GM18526 (cell line): Measurements from ENCODE around the gene STAMBP.
"Not testable (repeated sequence)": the region's sequence is repeated elsewhere in the genome, so short reads cannot be mapped to it uniquely, and the experiment has no call there.

Experiments
- POLR2A ChIP-seq: IDR thresholded peaks from 3 replicates; pipeline ENCODE4 v1.6.1; 2011; ENCODE audit not compliant: insufficient read length; ENCODE audit errors: extremely low read depth

The STAMBP gene

GRCh38 chr2:73828818-73829570, at the start of gene STAMBP:
Gene STAMBP (plus strand): TSS chr2:73828961. CDS start chr2:73830857, 1,896 bp downstream.
- peak; percentile 71 for TF ChIP-seq POLR2A

- peak; percentile 80 for TF ChIP-seq POLR2A
Measured at GRCh38 chr2:73779467-73780236, 49.1 kb upstream of the STAMBP start, which contains the start of gene DUSP11. Gene DUSP11 (minus strand): TSS chr2:73780103. CDS start chr2:73779974, 129 bp downstream.

GRCh38 chr2:73780237-73780582, 48.6 kb upstream of the STAMBP start:
- no peak for TF ChIP-seq POLR2A

DNA sequence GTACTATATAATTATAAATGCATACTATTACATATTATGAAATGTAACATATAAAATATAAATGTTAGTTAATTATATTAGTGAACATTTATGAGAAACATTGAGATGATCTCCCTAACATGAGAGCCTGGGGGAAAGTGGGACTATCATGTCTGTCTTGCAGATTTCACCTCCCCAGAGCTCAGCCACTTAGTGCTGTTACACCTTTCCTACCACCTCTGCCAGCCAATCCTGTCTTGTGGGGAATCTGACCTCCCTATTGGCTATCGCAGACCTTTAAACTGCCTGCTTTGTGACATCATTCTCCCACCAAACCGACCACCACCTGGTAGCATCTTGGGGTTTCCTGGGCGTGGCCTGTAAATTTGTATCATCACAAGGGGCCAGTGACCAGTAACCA, 44.9 kb upstream of the STAMBP start, which contains the start of gene C2orf78:
TSS of gene C2orf78 (plus strand) at position 301 of the 400 bp plus-strand sequence. CDS start 127 bp downstream, outside the sequence.
- not testable (repeated sequence) for TF ChIP-seq POLR2A

DNA sequence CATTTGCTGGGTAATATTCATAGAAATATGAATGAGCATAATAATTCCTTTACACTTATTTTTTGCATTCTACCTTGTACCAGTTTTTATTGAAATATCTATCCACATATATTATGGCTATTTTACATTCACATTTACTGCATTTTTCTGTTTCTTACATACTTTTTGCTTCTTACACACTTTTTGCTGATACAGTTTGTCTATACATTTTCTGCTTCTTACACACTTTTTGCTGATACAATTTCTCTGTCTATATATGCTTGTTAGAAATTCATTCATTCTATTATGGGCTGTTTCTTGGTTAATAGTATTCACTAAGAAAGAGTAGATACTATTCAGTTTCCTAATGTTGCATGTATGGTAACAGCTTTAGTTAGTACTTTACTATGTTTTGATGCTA, 16.9 kb upstream of the STAMBP start:
- TF ChIP-seq POLR2A = no peak

DNA sequence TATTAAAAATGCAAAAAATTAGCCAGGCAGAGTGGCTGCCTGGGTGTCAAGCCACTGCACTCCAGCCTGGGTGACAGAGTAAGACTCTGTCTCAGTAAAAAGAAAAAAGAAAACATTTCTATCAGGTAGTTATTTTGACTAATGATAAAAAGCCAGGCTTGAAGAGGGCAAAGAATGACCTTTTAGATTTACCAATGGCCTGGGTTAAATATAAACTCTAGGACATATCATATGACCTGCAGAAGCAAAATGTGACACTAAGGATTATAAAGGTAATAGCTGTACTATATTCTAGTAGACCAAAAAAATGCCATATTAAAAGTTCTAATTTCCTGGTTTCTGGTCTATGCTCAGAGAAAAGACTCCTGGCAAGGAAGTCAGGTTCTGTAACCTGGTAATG, 16.1 kb upstream of the STAMBP start:
- TF ChIP-seq POLR2A = no peak

DNA sequence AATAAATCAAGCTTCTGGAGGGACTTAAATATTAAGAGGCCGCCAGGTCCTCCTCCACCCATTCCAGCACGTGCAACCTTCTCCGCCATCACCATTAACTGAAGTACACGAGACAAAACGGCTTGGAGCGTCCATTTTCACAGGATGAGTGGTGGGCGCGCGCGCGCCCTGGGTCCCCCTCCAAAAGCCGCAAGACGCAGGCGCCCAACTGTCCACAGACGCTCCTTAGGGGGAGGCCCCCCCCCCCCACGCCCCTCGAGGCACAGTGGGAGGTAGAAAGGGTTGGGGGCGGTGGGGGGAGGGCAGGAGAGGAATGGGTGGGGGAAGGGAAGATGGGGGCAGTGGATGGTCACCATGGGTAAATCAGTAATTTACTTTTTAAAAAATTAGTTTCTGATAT, 10.5 kb upstream of the STAMBP start:
- TF ChIP-seq POLR2A = no peak

GRCh38 chr2:73821227-73821626, 7.5 kb upstream of the STAMBP start:
- TF ChIP-seq POLR2A = peak; percentile 17

DNA sequence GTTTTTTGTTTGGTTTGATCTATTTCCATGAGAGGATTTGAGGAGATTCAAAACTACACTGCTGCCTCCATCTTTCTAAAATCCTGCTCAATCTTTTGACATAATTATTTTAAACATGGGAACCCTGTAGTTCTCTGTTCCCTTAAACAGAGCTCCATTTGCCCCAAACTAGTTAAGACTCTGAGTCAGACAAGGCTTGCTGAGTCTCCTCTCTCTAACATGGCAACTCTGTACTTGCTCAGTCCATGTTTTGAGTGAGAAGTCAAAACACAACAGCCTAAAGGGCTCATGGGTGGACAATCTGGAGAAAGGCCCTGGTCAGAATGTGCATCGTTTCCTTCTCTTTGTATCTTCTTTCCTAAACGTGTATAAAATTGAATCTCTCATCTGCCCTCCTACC, 7.1 kb upstream of the STAMBP start:
- TF ChIP-seq POLR2A = no peak

- TF ChIP-seq POLR2A = no peak
Measured at GRCh38 chr2:73822276-73822675, 6.5 kb upstream of the STAMBP start.

- TF ChIP-seq POLR2A = no peak
Measured at GRCh38 chr2:73822991-73823390, 5.8 kb upstream of the STAMBP start.

DNA sequence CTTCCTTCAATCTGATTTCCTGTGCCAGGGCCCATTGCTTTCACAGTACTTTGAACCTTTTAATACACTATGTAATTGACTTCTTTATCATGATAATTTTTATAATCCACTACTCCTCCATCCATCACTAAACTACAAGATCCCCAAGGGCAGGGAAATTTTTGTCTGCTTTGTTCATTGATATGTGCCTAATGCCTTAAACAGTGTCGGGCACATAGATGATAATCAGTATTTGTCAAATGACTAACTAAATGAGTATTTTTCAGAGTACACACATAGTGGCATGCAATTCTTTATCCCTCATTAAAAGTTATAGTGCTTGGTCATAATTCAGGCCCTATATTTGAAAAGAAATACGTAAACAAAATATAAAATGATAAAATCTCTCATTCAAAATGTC, 5.3 kb upstream of the STAMBP start:
- TF ChIP-seq POLR2A = no peak

- TF ChIP-seq POLR2A = no peak
Measured at GRCh38 chr2:73823916-73824523, 4.7 kb upstream of the STAMBP start.

- TF ChIP-seq POLR2A = no peak
Measured at GRCh38 chr2:73825408-73825807, 3.4 kb upstream of the STAMBP start.

- TF ChIP-seq POLR2A = no peak
Measured at GRCh38 chr2:73827018-73827417, 1.7 kb upstream of the STAMBP start.

GRCh38 chr2:73827660-73828388, 937 bp upstream of the STAMBP start:
- no peak for TF ChIP-seq POLR2A

DNA sequence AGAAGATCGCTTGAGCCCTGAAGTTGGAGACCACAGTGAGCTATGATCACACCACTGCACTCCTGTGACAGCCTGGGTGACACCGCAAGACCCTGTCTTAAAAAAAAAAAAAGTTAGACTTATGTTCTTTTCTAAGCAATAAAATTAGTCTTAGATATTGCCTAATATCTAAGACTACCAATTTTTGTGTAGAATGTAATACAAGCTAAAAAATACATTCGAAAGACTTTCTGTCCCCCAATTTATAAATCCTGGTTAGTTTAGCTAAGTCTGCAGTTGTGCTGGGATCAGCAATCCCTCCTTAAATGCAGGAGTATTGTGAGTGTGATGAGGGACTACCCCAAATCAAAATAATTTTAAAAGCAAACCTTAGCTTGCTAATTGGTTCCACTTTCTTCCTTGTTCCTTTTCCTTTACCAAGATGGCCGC, 358 bp upstream of the STAMBP start:
- no peak for TF ChIP-seq POLR2A
